HepG2 (cell line): ENCODE measurements around the gene CAMTA1. TPM values are rescaled to one million over a fixed set of nuclear protein-coding genes. Genes with fewer than 3 reads are reported as not detected.

Experiments
- ATAC-seq: fragments of 200-7000 bp; cut with Tn5 transposase; 3 replicates; pipeline ENCODE4 v1.9.1; 2020; ENCODE audit warnings: mild to moderate bottlenecking, moderate library complexity
- BruUV-seq: library from RNA; stranded (reverse); fragments of 400-500 nt; replicated peaks from 2 replicates; lab custom pipeline; 2021; lab: Mats Ljungman, UMichigan
- CTCF ChIA-PET: fragments of 300-600 bp; formaldehyde crosslinking; extraction: SDS; loops from one replicate; lab custom pipeline; 2021; ENCODE audit warnings: low total read pairs, inconsistent platforms, low intra/inter-chr PET ratio; lab: Yijun Ruan, JAX
- POLR2A ChIA-PET: fragments of 350-600 bp; sonication (Branson Sonifier 250); formaldehyde crosslinking; loops from one replicate; lab custom pipeline; 2020; ENCODE audit warnings: antibody characterized with exemption, inconsistent platforms; lab: Yijun Ruan, JAX
- DNase-seq: peaks from one replicate; pipeline ENCODE4 v3.0.0-alpha.2; 2015; ENCODE audit warnings: low spot score
- FAIRE-seq: peaks from 3 replicates; lab custom pipeline; 2011; peaks lifted over from hg19 to GRCh38; lab: Jason Lieb, UNC
- H2AFZ ChIP-seq: one replicate; pipeline ENCODE4 v1.6.1; 2011; ENCODE audit warnings: low read length, inconsistent platforms
- H3K27ac ChIP-seq: fragments of 300-600 bp; 3 replicates; pipeline ENCODE4 v1.8.0; 2011; ENCODE audit warnings: mixed run types, mild to moderate bottlenecking, mixed read lengths, low read length, inconsistent platforms; ENCODE audit not compliant: insufficient read depth; ENCODE audit errors: extremely low read length
- H3K27me3 ChIP-seq, 2 experiments: fragments of 200-600 bp in 1 of 2; 2 replicates in 1 of 2; 3 replicates in 1 of 2; pipeline versions ENCODE4 v1.6.0 to v1.8.0; 2011; ENCODE audit warnings: low read length in 2 of 2, mild to moderate bottlenecking in 2 of 2, moderate library complexity in 2 of 2, inconsistent platforms in 1 of 2; ENCODE audit not compliant: insufficient read depth in 2 of 2, control insufficient read depth in 1 of 2
- H3K36me3 ChIP-seq, 2 experiments: fragments of 200-600 bp in 1 of 2; replicated peaks in 1 of 2; 2 replicates in 1 of 2; 3 replicates in 1 of 2; pipeline versions ENCODE4 v1.5.1 to v1.8.0; 2011; ENCODE audit warnings: low read length in 2 of 2, inconsistent platforms in 1 of 2; ENCODE audit not compliant: insufficient read depth in 2 of 2, control insufficient read depth in 1 of 2
- H3K4me1 ChIP-seq: 2 replicates; pipeline ENCODE4 v1.5.1; 2012; ENCODE audit warnings: low read length, inconsistent platforms; ENCODE audit not compliant: insufficient read depth
- H3K4me2 ChIP-seq: 2 replicates; pipeline ENCODE4 v1.6.0; 2011; ENCODE audit warnings: low read depth, low read length, inconsistent platforms
- H3K4me3 ChIP-seq, 3 experiments: fragments of 200-600 bp in 1 of 3; sonication (generic), shearing (Covaris generic) in 1 of 3; replicated peaks in 1 of 3; 2 replicates each; pipeline ENCODE4 v1.5.1; 2011 to 2016; ENCODE audit warnings: low read length in 3 of 3, inconsistent platforms in 2 of 3, low read depth in 2 of 3, mild to moderate bottlenecking in 2 of 3, control low read depth in 1 of 3, mixed read lengths in 1 of 3; ENCODE audit not compliant: insufficient read depth in 1 of 3
- H3K79me2 ChIP-seq: one replicate; pipeline ENCODE4 v1.6.1; 2011; ENCODE audit warnings: low read length, inconsistent platforms; ENCODE audit not compliant: insufficient read depth
- H3K9ac ChIP-seq: 2 replicates; pipeline ENCODE4 v1.6.0; 2011; ENCODE audit warnings: mild to moderate bottlenecking, low read depth, low read length, inconsistent platforms; ENCODE audit not compliant: insufficient read depth
- H3K9me3 ChIP-seq: 2 replicates; pipeline ENCODE4 v1.5.1; 2012; ENCODE audit warnings: mild to moderate bottlenecking, low read length
- H4K20me1 ChIP-seq: 2 replicates; pipeline ENCODE4 v1.6.0; 2011; ENCODE audit warnings: inconsistent platforms, mild to moderate bottlenecking, low read length, moderate library complexity; ENCODE audit not compliant: insufficient read depth
- ASH2L ChIP-seq: fragments of 300-600, 200-600 bp; sonication (generic); IDR thresholded peaks from 2 replicates; pipeline ENCODE4 v1.7.0; 2017; ENCODE audit warnings: low read depth, mild to moderate bottlenecking, moderate library complexity, mixed read lengths, low read length; ENCODE audit not compliant: insufficient read length
- CERS6 ChIP-seq: sonication (generic); formaldehyde crosslinking; IDR thresholded peaks from 2 replicates; pipeline ENCODE4 v1.5.0; 2020; ENCODE audit warnings: missing genetic modification reagents
- JUNB ChIP-seq: sonication (generic); formaldehyde crosslinking; IDR thresholded peaks from 2 replicates; pipeline ENCODE4 v1.8.0; 2022; ENCODE audit warnings: missing genetic modification reagents, mild to moderate bottlenecking, borderline replicate concordance
- MAFF ChIP-seq: IDR thresholded peaks from 2 replicates; pipeline ENCODE4 v1.6.1; 2011; ENCODE audit warnings: low read depth, low read length, improper control_type of control experiment
- XBP1 ChIP-seq: sonication (generic); formaldehyde crosslinking; IDR thresholded peaks from 2 replicates; pipeline ENCODE4 v1.5.0; 2020; ENCODE audit warnings: missing genetic modification reagents
- XRCC5 ChIP-seq: fragments of 200-400 bp; formaldehyde crosslinking; optimal IDR thresholded peaks from 2 replicates; pipeline ENCODE3; 2017; ENCODE audit warnings: mild to moderate bottlenecking, low read length
- ZFP62 ChIP-seq: sonication (generic); formaldehyde crosslinking; IDR thresholded peaks from 2 replicates; pipeline ENCODE4 v1.4.0; 2020; ENCODE audit warnings: missing genetic modification reagents
- ZFP91 ChIP-seq: sonication (generic); formaldehyde crosslinking; IDR thresholded peaks from 2 replicates; pipeline ENCODE4 v1.9.0; 2022; ENCODE audit warnings: missing genetic modification reagents, mild to moderate bottlenecking, borderline replicate concordance
- ZHX2 ChIP-seq, 2 experiments: sonication (generic) in 1 of 2; formaldehyde crosslinking in 1 of 2; IDR thresholded peaks; 2 replicates each; pipeline versions ENCODE4 v1.6.1 to v1.9.0; 2014 to 2022; ENCODE audit warnings: antibody characterized with exemption in 1 of 2, borderline replicate concordance in 1 of 2, inconsistent platforms in 1 of 2, low read depth in 1 of 2, missing genetic modification reagents in 1 of 2
- ZNF558 ChIP-seq: sonication (generic); formaldehyde crosslinking; IDR thresholded peaks from 2 replicates; pipeline ENCODE4 v1.9.0; 2022; ENCODE audit warnings: mild to moderate bottlenecking, missing genetic modification reagents, borderline replicate concordance
- ZNF598 ChIP-seq: sonication (generic); formaldehyde crosslinking; IDR thresholded peaks from 2 replicates; pipeline ENCODE4 v1.5.1; 2020; ENCODE audit warnings: mild to moderate bottlenecking, missing genetic modification reagents, borderline replicate concordance
- ZNF766 ChIP-seq: sonication (generic); formaldehyde crosslinking; IDR thresholded peaks from 2 replicates; pipeline ENCODE4 v1.5.0; 2020; ENCODE audit warnings: missing genetic modification reagents, borderline replicate concordance
- WGBS: methylation state at CpG from one replicate; pipeline ENCODE4 v1.1.6; 2017; ENCODE audit warnings: low lambda C conversion rate; 5-methylcytosine and 5-hydroxymethylcytosine counted together
- in situ Hi-C: cut with HindIII; loops from 2 replicates; pipeline ENCODE4 v1.10.0; 2017; ENCODE audit warnings: low pct_unique_long_range_greater_than_20kb; ENCODE audit not compliant: extremely low pct_ligation_motif_present
- intact Hi-C: fragments of 100-400 bp; cut with micrococcal nuclease; formaldehyde crosslinking; loops from one replicate; pipeline ENCODE4 v1.10.0; 2022; ENCODE audit not compliant: unreplicated experiment
- polyA plus RNA-seq, 8 experiments: library from polyadenylated mRNA; depleted of rRNA in 3 of 8; stranded (reverse) in 7 of 8; unstranded in 1 of 8; fragments of >200 nt; fragmentation: Illumina TruSeq in 4 of 8; extraction: Trizol in 4 of 8; gene quantifications; 2 replicates each; pipeline versions ENCODE4 v1.2.1 to v1.2.3, GENCODE V29; 2011 to 2016; ENCODE audit warnings: low read depth in 4 of 8, missing spikeins in 1 of 8, mixed read lengths in 1 of 8; ENCODE audit not compliant: insufficient read depth in 1 of 8
- total RNA-seq, 5 experiments: library from RNA; depleted of rRNA; stranded (reverse); fragments of >200 nt; fragmentation: Illumina TruSeq; extraction: Trizol; gene quantifications; 2 replicates each; pipeline ENCODE4 v1.2.3, GENCODE V29; 2016; ENCODE audit warnings: low read depth in 1 of 5

The CAMTA1 gene
- total and polyA plus RNA-seq, 2 of the 13 experiments (the other 11 are each of a cell fraction or from before 2014, with no cell fraction given), result 25.0 to 36.4 TPM

- TF ChIP-seq CERS6 (CRISPR knock-in tag), result no peak
- no peak for TF ChIP-seq ZFP62 (CRISPR knock-in tag)
- TF ChIP-seq ZNF598, result no peak
These were observed 450.7 kb downstream of the CAMTA1 start (continued) for GRCh38 chr1:7235871-7236517.

- H3K27ac ChIP-seq, result no peak overlapping the region
- H3K4me1 ChIP-seq, result no peaks in the 10 kb centered on the region
- no peaks in the 10 kb centered on the region for H3K9me3 ChIP-seq
- H3K27me3 ChIP-seq, result peaks cover 3 to 27% of the 10 kb centered on the region in 2 experiments; a peak in 4 of 5 replicates
- FAIRE-seq (no peak), ATAC-seq (no peak), DNase-seq (no peak)
- WGBS, result 37% methylated on average over 5 of the region's 6 CpGs
- no peak overlapping the region for H3K9ac ChIP-seq
- H3K4me2 ChIP-seq, result no peak overlapping the region
- no peaks in the 10 kb centered on the region for H3K79me2 ChIP-seq
- H4K20me1 ChIP-seq, result no peaks in the 10 kb centered on the region
- POLR2A ChIA-PET, result no interaction called here
- intact Hi-C loops (no loop called here), in situ Hi-C loops (loop anchor here (10.0 kb wide), 1 partner anchor 408 kb away; no protein-coding TSS in a partner anchor)
- no peak overlapping the region for H3K4me3 ChIP-seq
- H3K36me3 ChIP-seq, result no peaks in the 10 kb centered on the region
- CTCF ChIA-PET, result no interaction called here
- no TSS peak for BruUV-seq
- H2AFZ ChIP-seq, result no peak overlapping the region
- TF ChIP-seq ZHX2 (IDR thresholded peaks at IDR 0.05; ENCODE audit: low read depth), result no peak
- TF ChIP-seq ZHX2 (CRISPR knock-in tag; IDR thresholded peaks at IDR 0.05; ENCODE audit: borderline replicate concordance), result no peak
- no peak for TF ChIP-seq MAFF
- TF ChIP-seq ZNF558, result no peak
- no peak for TF ChIP-seq XRCC5
- TF ChIP-seq ASH2L, result no peak
- no peak for TF ChIP-seq ZNF766 (CRISPR knock-in tag)
- no peak for TF ChIP-seq ZFP91 (CRISPR knock-in tag)
- TF ChIP-seq XBP1 (CRISPR knock-in tag), result no peak
- no peak for TF ChIP-seq JUNB (CRISPR knock-in tag)
These were observed 451.7 kb downstream of the CAMTA1 start for GRCh38 chr1:7236844-7237515.
